Gastroesophageal sphincter (tissue), 3 donors: ENCODE data around the gene LRRC40.
"Not testable (repeated sequence)": the region's sequence is repeated elsewhere in the genome, so short reads cannot be mapped to it uniquely, and the experiment has no call there.

ENCODE experiments used
- EP300 ChIP-seq: sonication (generic); formaldehyde crosslinking; IDR thresholded peaks from one replicate; pipeline ENCODE4 v1.6.1; 2017; ENCODE audit warnings: antibody characterized with exemption, mild to moderate bottlenecking
- POLR2A ChIP-seq, 2 donors: fragments of 450-650 bp; IDR thresholded peaks; one replicate each; pipeline ENCODE4 v1.6.1; 2017; ENCODE audit warnings: antibody characterized with exemption in 2 of 2, mild to moderate bottlenecking in 2 of 2, moderate library complexity in 1 of 2
- POLR2AphosphoS5 ChIP-seq: sonication (generic); formaldehyde crosslinking; IDR thresholded peaks from one replicate; pipeline ENCODE4 v1.6.1; 2017; ENCODE audit warnings: antibody characterized with exemption
- TF ChIP-seq, protein P1 (sequence below), 4 experiments: fragments of 200-600 bp in 2 of 4; fragments of 450-650 bp in 2 of 4; sonication (generic) in 1 of 4; IDR thresholded peaks; one replicate each; pipeline ENCODE4 v1.5.1; 2017 to 2019; ENCODE audit warnings: antibody characterized with exemption in 4 of 4, mild to moderate bottlenecking in 2 of 4, moderate library complexity in 2 of 4

DNA sequence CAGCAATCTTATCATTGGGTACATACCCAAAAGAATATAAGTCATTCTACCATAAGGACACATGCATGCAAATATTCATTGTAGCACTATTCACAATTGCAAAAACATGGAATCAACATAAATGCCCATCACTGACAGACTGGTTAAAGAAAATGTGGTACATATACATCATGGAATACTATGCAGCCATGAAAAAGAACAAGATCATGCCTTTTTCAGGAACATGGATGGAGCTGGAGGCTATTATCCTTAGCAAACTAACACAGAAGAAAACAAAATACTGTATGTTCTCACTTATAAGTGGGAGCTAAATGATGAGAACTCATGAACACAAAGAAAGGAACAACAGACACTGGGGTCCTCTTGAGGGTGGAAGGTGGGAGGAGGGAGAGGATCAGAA lies 12.9 kb downstream of the LRRC40 start:
- TF ChIP-seq, protein P1, sequence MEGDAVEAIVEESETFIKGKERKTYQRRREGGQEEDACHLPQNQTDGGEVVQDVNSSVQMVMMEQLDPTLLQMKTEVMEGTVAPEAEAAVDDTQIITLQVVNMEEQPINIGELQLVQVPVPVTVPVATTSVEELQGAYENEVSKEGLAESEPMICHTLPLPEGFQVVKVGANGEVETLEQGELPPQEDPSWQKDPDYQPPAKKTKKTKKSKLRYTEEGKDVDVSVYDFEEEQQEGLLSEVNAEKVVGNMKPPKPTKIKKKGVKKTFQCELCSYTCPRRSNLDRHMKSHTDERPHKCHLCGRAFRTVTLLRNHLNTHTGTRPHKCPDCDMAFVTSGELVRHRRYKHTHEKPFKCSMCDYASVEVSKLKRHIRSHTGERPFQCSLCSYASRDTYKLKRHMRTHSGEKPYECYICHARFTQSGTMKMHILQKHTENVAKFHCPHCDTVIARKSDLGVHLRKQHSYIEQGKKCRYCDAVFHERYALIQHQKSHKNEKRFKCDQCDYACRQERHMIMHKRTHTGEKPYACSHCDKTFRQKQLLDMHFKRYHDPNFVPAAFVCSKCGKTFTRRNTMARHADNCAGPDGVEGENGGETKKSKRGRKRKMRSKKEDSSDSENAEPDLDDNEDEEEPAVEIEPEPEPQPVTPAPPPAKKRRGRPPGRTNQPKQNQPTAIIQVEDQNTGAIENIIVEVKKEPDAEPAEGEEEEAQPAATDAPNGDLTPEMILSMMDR (IDR thresholded peaks at IDR 0.05): not testable (repeated sequence)
- TF ChIP-seq EP300; POLR2A (IDR thresholded peaks at IDR 0.05); POLR2AphosphoS5: not testable (repeated sequence)
